Small intestine (tissue), 7 donors: ENCODE data around the gene APOBEC2. TPM values are rescaled to one million over a fixed set of nuclear protein-coding genes. Genes with fewer than 3 reads are reported as not detected.
A peak's percentile ranks its signal among the peaks of the same experiment; 100 is the strongest.

Experiments
- DNase-seq, 2 donors: peaks; one replicate each; pipeline versions ENCODE4 v3.0.0 to v3.0.0-alpha.2; 2013
- FAIRE-seq: peaks from 2 replicates; lab custom pipeline; 2012; peaks lifted over from hg19 to GRCh38; lab: Jason Lieb, UNC
- H3K27ac ChIP-seq, 3 donors: one replicate each; pipeline ENCODE4 v1.5.1; 2013; ENCODE audit warnings: low read length in 2 of 3, mild to moderate bottlenecking in 2 of 3, control low read depth in 1 of 3, inconsistent platforms in 1 of 3, low read depth in 1 of 3, moderate library complexity in 1 of 3
- H3K27me3 ChIP-seq, 3 donors: one replicate each; pipeline ENCODE4 v1.6.1; 2013; ENCODE audit warnings: low read length in 3 of 3, inconsistent platforms in 1 of 3; ENCODE audit not compliant: control insufficient read depth in 3 of 3, insufficient read depth in 3 of 3
- H3K36me3 ChIP-seq, 3 donors: one replicate each; pipeline ENCODE4 v1.6.1; 2013; ENCODE audit warnings: low read length in 3 of 3, inconsistent platforms in 1 of 3, low read depth in 1 of 3, mild to moderate bottlenecking in 1 of 3, moderate library complexity in 1 of 3; ENCODE audit not compliant: control insufficient read depth in 3 of 3, insufficient read depth in 2 of 3
- H3K4me1 ChIP-seq, 3 donors: one replicate each; pipeline ENCODE4 v1.6.1; 2013; ENCODE audit warnings: low read length in 2 of 3, inconsistent platforms in 1 of 3, low read depth in 1 of 3, mild to moderate bottlenecking in 1 of 3, moderate library complexity in 1 of 3; ENCODE audit not compliant: control insufficient read depth in 3 of 3, insufficient read depth in 2 of 3
- H3K4me3 ChIP-seq, 3 donors: one replicate each; pipeline ENCODE4 v1.5.1; 2013; ENCODE audit warnings: low read length in 3 of 3, control low read depth in 1 of 3, inconsistent platforms in 1 of 3, low read depth in 1 of 3, mild to moderate bottlenecking in 1 of 3, moderate library complexity in 1 of 3
- H3K9me3 ChIP-seq, 2 donors: one replicate each; pipeline ENCODE4 v1.6.1; 2013; ENCODE audit warnings: low read depth in 1 of 2, low read length in 1 of 2; ENCODE audit not compliant: control insufficient read depth in 2 of 2, insufficient read depth in 1 of 2
- WGBS, 3 donors: extraction: QIAGEN DNeasy Blood & Tissue Kit; methylation state at CpG; one replicate each; pipeline ENCODE4 v1.1.7; 2013; 5-methylcytosine and 5-hydroxymethylcytosine counted together
- polyA plus RNA-seq, 4 donors: library from polyadenylated mRNA; stranded (reverse) in 3 of 4; unstranded in 1 of 4; fragments of 200-250 nt in 3 of 4; fragments of 120-200 nt in 1 of 4; gene quantifications; one replicate each; pipeline versions ENCODE4 v1.2.1 to v1.2.3, GENCODE V29; 2013
- donor health status: healthy with polysubstance abuse.
- donor health status: control.
- donor health status: control.
- donor health status: Bipolar disorder and iron deficiency.
- donor health status: healthy.

Gene APOBEC2
- polyA plus RNA-seq, 4 donors, result 0.64 to 5.1 (median 3.7) TPM

DNA sequence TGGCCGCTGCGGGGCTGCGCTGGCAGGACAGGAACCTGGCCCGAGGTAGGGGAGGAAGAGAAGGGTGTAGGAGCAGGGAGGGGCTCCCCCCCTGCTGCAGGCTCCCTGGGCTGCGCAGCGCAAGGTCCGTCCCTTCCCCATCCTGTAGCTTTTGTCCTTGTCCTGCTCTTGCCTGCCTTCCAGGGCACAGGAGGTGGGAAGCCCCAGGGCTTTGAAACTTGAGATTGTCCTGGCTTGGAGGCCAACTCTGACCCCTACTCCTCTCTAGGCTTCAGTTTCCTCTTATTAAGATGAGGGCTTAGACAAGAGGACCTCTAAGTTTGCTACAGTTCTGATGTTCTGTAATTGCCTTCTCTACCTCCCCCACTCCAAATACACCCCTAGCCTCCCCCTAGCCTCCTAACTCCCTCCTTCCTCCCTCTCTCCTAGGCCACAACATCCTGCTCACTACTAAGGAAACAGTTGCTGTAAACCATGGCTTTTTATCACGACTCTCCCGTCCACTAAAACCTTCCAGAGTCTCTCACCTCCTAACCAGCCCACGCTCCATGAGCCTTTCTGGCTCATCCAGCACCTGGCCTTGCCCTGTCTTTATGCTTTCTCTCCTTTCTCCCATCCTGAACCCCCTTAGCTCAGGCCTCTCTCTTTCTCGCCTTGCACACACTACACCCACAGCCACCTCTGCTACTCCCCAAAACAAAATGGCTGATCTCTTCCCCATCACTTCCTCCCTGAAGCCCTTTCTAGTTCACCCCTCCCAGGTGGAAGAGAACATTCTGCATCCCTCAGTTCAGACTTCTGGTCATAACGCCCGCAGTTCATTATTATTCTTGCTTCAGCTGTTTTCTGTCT, 24.2 kb upstream of the APOBEC2 start:
- H3K4me3 ChIP-seq, result peak overlapping the region; percentile 28 to 49 (median 44)
- peaks cover 0 to 31% (median 2%) of the 10 kb centered on the region in 3 donors for H3K4me1 ChIP-seq
- WGBS, 3 donors, result 58 to 81% (median 81%) methylated on average over 13 of the region's 13 CpGs
- no peak for DNase-seq
- FAIRE-seq, result no peak
- H3K27ac ChIP-seq, result peak overlapping the region in 2 of 3 donors; percentile 51 to 62
- H3K9me3 ChIP-seq, result no peaks in the 10 kb centered on the region
- peaks cover 0 to 68% (median 18%) of the 10 kb centered on the region in 3 donors for H3K36me3 ChIP-seq
- no peaks in the 10 kb centered on the region for H3K27me3 ChIP-seq

DNA sequence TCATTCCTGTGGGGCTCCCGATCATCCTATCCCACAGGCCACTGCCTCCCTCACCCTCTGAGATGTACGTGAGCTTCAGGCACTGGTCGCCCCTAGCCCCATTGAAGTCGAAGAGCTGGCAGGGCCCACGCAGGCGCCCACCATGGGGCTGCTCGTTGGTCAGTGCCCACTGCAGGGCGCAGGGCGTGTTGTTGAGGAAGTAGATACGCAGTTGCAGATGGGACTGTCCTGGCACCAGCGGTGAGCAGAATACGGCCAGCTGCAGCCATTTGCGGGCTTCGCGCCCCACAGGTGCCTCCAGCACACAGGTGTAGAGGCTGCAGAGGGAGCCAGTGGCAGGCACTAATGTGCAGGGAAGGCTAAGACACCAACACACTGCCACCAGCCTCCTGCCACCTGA, 20.2 kb upstream of the APOBEC2 start:
- Histone ChIP-seq H3K27me3 (no peaks in the 10 kb centered on the region), H3K9me3 (no peaks in the 10 kb centered on the region), H3K36me3 (peaks cover 0 to 84% (median 17%) of the 10 kb centered on the region in 3 donors), H3K4me3 (no peak overlapping the region), H3K27ac (no peak overlapping the region), H3K4me1 (peaks cover 0 to 42% (median 2%) of the 10 kb centered on the region in 3 donors)
- 94 to 96% (median 95%) methylated on average over 15 of the region's 15 CpGs for WGBS, 3 donors
- DNase-seq (no peak), FAIRE-seq (no peak)

DNA sequence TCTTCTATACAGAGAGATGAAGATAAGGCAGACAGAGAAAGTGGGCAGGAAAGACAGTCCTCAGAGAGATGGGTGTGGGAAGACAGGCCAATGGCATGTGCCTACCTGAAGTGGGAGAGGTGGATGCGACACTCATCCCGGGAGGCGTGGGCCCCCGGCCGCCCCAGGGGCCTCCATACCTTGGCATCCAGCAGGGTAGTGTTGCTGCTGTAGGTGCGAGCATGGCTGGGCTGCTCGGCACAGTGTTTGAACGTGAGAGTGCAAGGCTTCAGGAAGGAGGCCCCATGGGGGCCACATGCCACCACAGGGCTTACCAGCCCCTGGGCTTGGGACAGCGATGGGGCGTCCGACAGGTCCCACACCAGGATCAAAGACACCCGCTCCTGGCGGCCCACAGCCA, 19.2 kb upstream of the APOBEC2 start:
- Histone ChIP-seq H3K27me3 (no peaks in the 10 kb centered on the region), H3K4me3 (no peak overlapping the region), H3K4me1 (peaks cover 0 to 35% (median under 1%) of the 10 kb centered on the region in 3 donors), H3K27ac (no peak overlapping the region), H3K9me3 (no peaks in the 10 kb centered on the region), H3K36me3 (peaks cover 0 to 77% (median 12%) of the 10 kb centered on the region in 3 donors)
- DNase-seq, result no peak
- FAIRE-seq, result no peak
- 91 to 94% (median 93%) methylated on average over 13 of the region's 13 CpGs for WGBS, 3 donors

DNA sequence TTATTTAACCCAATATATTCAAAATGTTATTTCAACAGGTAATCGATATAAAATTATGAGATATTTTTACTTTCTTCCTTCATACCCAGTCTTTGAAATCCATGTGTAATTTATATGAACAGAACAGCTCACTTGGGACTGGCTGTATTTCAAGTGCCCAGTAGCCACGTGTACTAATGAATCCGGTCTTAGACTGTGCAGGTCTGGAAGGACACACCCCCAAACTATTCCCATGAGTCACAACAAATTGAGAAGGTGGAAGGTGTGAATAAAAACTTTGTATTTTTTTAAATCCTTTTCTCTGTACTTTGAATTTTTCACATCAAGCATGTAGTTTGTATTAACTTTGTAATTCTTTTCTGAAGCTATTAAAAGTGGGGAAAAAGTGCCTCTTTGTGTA, 16.8 kb upstream of the APOBEC2 start:
- peaks cover 0 to 56% (median 4%) of the 10 kb centered on the region in 3 donors for H3K36me3 ChIP-seq
- no peaks in the 10 kb centered on the region for H3K9me3 ChIP-seq
- WGBS, 3 donors, result 34 to 62% (median 37%) methylated on average over 3 of the region's 3 CpGs
- FAIRE-seq (peak; percentile 5), DNase-seq (peak in 1 of 2 donors; percentile 61)
- no peaks in the 10 kb centered on the region for H3K27me3 ChIP-seq
- H3K4me1 ChIP-seq, result peaks cover 0 to 42% (median 3%) of the 10 kb centered on the region in 3 donors
- no peak overlapping the region for H3K27ac ChIP-seq
- H3K4me3 ChIP-seq, result peak overlapping the region in 1 of 3 donors; percentile 79

DNA sequence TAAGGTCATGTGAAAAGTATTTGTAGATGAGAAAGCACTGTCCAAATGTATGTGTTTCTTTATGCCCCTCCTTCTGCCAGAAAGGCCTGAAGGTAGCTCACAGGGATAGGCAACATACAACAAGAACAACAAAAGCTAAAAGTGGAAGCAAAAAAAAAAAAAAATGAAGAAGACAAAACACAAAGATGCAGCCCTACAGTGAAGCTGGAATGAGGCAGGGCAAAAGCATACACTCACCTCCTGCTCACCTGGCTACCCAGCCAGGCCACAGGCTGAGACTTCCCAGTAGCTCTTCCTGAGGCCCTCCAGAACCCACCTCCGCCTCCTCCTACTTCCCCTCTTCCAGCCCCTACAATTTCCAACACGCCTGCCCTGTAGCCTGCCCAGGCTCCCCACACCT, 16.4 kb upstream of the APOBEC2 start:
- Histone ChIP-seq H3K27ac (peak overlapping the region in 1 of 3 donors; percentile 99), H3K4me1 (peaks cover 0 to 45% (median 3%) of the 10 kb centered on the region in 3 donors), H3K36me3 (peaks cover 0 to 53% (median 4%) of the 10 kb centered on the region in 3 donors), H3K9me3 (no peaks in the 10 kb centered on the region), H3K27me3 (no peaks in the 10 kb centered on the region), H3K4me3 (peak overlapping the region in 2 of 3 donors; percentile 77 to 79)
- no peak for DNase-seq
- FAIRE-seq, result no peak
- 67 to 92% (median 79%) methylated on average over 2 of the region's 2 CpGs for WGBS, 3 donors

DNA sequence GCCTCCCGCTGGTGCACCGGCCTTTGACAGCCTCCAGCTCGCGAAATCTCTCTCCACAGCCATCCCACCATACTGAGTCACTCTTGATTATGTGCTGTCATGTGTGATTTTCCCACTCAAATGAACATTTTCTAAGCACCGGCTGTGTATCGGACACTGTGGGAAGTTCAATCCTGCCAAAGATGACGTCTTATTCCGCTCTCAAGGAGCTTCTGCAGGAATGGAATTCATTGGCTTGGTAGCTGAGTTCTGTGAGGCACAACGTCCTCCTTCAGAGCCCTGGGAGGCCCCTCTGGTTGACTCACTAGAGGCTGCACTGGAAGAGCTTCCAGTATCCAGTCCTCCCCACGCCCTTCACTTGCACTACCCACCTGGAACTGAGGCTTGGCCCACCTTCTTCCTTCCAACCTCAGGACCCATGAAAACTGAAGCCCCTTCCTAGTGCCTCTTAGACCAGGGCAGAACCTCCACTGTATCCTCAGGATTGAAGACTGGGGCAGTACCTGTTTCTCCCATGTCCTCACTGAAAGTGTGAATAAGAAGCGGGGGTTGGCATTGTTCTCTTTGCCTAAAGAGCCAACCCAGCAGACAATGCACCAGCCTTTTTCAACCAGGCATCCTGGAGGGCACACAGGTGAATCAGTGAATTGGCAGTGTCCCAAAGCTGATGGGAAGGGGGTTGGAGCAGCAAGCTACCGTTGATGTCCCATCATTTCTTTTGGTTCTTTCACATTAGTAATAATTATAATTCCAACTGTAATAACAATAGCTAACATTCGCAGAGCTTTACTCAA, 15.7 kb upstream of the APOBEC2 start:
- Histone ChIP-seq H3K27me3 (no peaks in the 10 kb centered on the region), H3K4me3 (peak overlapping the region in 2 of 3 donors; percentile 77 to 79), H3K4me1 (peaks cover 0 to 47% (median 3%) of the 10 kb centered on the region in 3 donors), H3K9me3 (no peaks in the 10 kb centered on the region), H3K27ac (peak overlapping the region in 1 of 3 donors; percentile 99), H3K36me3 (peaks cover 0 to 46% (median 4%) of the 10 kb centered on the region in 3 donors)
- WGBS, 3 donors, result 73 to 79% (median 76%) methylated on average over 13 of the region's 13 CpGs
- FAIRE-seq, result no peak
- DNase-seq, result no peak

DNA sequence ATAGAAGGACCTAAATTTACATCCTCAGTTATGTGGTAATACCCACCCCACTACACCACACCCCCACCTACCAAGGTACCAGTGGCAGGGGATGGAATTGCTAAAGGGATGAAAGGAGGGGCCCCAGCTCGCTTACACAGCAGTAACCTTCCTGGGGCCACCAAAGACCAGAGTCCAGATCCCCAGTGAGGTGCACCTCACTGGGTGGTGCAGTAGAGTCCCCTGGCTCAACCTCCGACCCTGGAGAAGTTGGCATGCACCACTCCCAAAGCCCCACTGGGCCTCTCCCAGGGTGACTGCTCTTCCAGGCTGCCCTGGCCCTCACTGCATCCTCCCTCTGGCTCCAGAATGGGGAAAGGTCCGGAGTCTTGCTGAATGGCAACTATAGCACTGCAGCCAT, 14.8 kb upstream of the APOBEC2 start:
- Histone ChIP-seq H3K4me3 (peak overlapping the region in 2 of 3 donors; percentile 77 to 79), H3K36me3 (peaks cover 0 to 37% (median 3%) of the 10 kb centered on the region in 3 donors), H3K9me3 (no peaks in the 10 kb centered on the region), H3K27me3 (no peaks in the 10 kb centered on the region), H3K27ac (peak overlapping the region; percentile 4 to 99 (median 88)), H3K4me1 (peaks cover 0 to 51% (median 3%) of the 10 kb centered on the region in 3 donors)
- DNase-seq, result peak; percentile 46 to 77
- no peak for FAIRE-seq
- 37 to 65% (median 44%) methylated on average over 3 of the region's 3 CpGs for whole genome bisulfite sequencing, 3 donors
